ENCODE results near the gene ADGB.

DNA sequence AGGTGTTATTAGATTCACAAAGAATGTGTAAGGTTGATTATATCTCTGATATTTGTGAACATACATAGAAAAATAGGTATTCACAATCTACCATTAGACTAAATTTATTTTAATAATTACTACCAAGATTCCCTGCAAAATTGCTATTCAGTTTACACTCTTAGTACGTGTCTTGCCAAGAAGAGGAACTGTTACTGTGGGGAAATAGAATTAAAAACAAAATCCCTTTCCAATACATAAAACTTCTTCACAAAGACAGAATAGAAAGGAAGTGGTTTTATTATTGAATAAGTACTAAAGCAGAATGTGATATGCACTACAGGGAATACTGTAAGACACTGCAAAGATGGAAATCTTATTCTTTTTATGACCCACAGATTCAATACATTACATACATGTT, 38.2 kb upstream of the ADGB start:
- TF ChIP-seq POLR2G (IDR thresholded peaks at IDR 0.05; ENCODE audit: low read depth, low read length) = no peak
- no peak for TF ChIP-seq SRF (CRISPR knock-in tag; IDR thresholded peaks at IDR 0.05)
- no peak for TF ChIP-seq ATF7 (IDR thresholded peaks at IDR 0.05)
- TF ChIP-seq, protein P1, sequence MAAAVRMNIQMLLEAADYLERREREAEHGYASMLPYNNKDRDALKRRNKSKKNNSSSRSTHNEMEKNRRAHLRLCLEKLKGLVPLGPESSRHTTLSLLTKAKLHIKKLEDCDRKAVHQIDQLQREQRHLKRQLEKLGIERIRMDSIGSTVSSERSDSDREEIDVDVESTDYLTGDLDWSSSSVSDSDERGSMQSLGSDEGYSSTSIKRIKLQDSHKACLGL (CRISPR knock-in tag; IDR thresholded peaks at IDR 0.05; ENCODE audit: borderline replicate concordance, poor library complexity, severe bottlenecking) = no peak
- TF ChIP-seq CTCF (IDR thresholded peaks at IDR 0.05 in 2 of 3, conservative IDR thresholded peaks at IDR 0.05 in 1 of 3; ENCODE audit: insufficient read depth in 2 of 3, low read depth in 1 of 3, low read length in 3 of 3) = no peak
- TF ChIP-seq ZNF436 (CRISPR knock-in tag; IDR thresholded peaks at IDR 0.05) = no peak
- no peak for TF ChIP-seq POLR2AphosphoS5 (IDR thresholded peaks at IDR 0.05; ENCODE audit: control insufficient read depth, insufficient read depth, low read depth, low read length)
- no peak for TF ChIP-seq EHMT2 (IDR thresholded peaks at IDR 0.05)
- TF ChIP-seq ARNT (IDR thresholded peaks at IDR 0.05) = no peak
